Ovary (tissue), 3 donors: ENCODE measurements around the gene NOS3.

Experiments
- CTCF ChIP-seq, 3 donors: fragments of 450-650 bp in 2 of 3; fragments of 200-600 bp in 1 of 3; IDR thresholded peaks; one replicate each; pipeline versions ENCODE4 v1.5.1 to v1.8.0; 2016 to 2022; ENCODE audit warnings: antibody characterized with exemption in 3 of 3, mild to moderate bottlenecking in 1 of 3
- EP300 ChIP-seq: sonication (generic); formaldehyde crosslinking; IDR thresholded peaks from one replicate; pipeline ENCODE4 v1.6.1; 2017; ENCODE audit warnings: antibody characterized with exemption
- donor health status: DM: no; HTN: no; CAD: no.

GRCh38 chr7:150980663-150981062 is 10.2 kb upstream of the NOS3 start:
- TF ChIP-seq CTCF (IDR thresholded peaks at IDR 0.05) = no peak
- TF ChIP-seq EP300 = no peak
